ENCODE results near the gene VIPR2.

DNA sequence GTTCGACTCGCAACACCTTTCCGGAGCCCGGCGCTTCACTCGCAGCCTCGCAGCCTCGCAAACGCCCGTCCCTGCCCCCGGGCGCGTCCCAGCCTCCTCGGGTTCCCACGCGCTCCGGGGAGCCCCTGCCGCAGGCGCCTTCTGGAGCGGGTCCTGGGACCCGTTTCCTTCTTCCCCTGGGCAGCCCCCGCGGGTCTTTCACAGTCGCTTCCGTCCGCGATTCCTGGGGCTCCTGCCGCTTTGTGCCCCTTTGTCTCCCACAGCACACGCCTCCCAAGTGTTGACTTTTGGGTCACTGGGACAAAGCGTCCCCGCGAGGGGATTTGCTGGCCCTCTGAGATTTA, 147.6 kb downstream of the VIPR2 start:
- TF ChIP-seq, protein P1, sequence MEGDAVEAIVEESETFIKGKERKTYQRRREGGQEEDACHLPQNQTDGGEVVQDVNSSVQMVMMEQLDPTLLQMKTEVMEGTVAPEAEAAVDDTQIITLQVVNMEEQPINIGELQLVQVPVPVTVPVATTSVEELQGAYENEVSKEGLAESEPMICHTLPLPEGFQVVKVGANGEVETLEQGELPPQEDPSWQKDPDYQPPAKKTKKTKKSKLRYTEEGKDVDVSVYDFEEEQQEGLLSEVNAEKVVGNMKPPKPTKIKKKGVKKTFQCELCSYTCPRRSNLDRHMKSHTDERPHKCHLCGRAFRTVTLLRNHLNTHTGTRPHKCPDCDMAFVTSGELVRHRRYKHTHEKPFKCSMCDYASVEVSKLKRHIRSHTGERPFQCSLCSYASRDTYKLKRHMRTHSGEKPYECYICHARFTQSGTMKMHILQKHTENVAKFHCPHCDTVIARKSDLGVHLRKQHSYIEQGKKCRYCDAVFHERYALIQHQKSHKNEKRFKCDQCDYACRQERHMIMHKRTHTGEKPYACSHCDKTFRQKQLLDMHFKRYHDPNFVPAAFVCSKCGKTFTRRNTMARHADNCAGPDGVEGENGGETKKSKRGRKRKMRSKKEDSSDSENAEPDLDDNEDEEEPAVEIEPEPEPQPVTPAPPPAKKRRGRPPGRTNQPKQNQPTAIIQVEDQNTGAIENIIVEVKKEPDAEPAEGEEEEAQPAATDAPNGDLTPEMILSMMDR (IDR thresholded peaks at IDR 0.05): no peak
- TF ChIP-seq POLR2A (IDR thresholded peaks at IDR 0.05): no peak
